ENCODE measurements around the gene ALG5.

- TF ChIP-seq CTCF (IDR thresholded peaks at IDR 0.05; ENCODE audit: poor library complexity) (no peak), EZH2 (IDR thresholded peaks at IDR 0.05; ENCODE audit: borderline replicate concordance) (no peak)
These were observed 19.6 kb downstream of the ALG5 start for GRCh38 chr13:36979361-36980050.
